SK-N-SH (cell line): ENCODE results near the gene SLC8A2. TPM values are rescaled to one million over a fixed set of nuclear protein-coding genes. Genes with fewer than 3 reads are reported as not detected.

ENCODE experiments used
- CTCF ChIA-PET: fragments of 300-600, 350-600 bp; formaldehyde crosslinking; extraction: SDS; loops from one replicate; lab custom pipeline; 2021; lab: Yijun Ruan, JAX
- POLR2A ChIA-PET: fragments of 350-600 bp; sonication (Branson Sonifier 250); formaldehyde crosslinking; extraction: SDS; loops from one replicate; lab custom pipeline; 2020; ENCODE audit warnings: antibody characterized with exemption, inconsistent platforms; lab: Yijun Ruan, JAX
- DNase-seq: peaks from one replicate; pipeline ENCODE4 v3.0.0; 2012
- H2AFZ ChIP-seq: fragments of 200-600 bp; sonication (generic); 2 replicates; pipeline ENCODE4 v1.8.1; 2016; ENCODE audit warnings: antibody characterized with exemption, mild to moderate bottlenecking, low read depth
- H3F3A ChIP-seq: fragments of 200-600 bp; sonication (generic); replicated peaks from 2 replicates; pipeline ENCODE3; 2016; ENCODE audit warnings: antibody characterized with exemption, mild to moderate bottlenecking; ENCODE audit not compliant: insufficient read depth
- H3K27ac ChIP-seq, 2 experiments: fragments of 200-500 bp in 1 of 2; fragments of 200-600 bp in 1 of 2; sonication (Bioruptor generic) in 1 of 2; sonication (generic), shearing (Covaris generic) in 1 of 2; 2 replicates each; pipeline versions ENCODE4 v1.5.1 to v1.6.1; 2014 to 2016; ENCODE audit warnings: low read depth in 2 of 2, inconsistent platforms in 1 of 2, low read length in 1 of 2, mild to moderate bottlenecking in 1 of 2, mixed read lengths in 1 of 2
- H3K27me3 ChIP-seq: fragments of 200-600 bp; sonication (generic), shearing (Covaris generic); 2 replicates; pipeline ENCODE4 v1.6.1; 2016; ENCODE audit warnings: mixed run types; ENCODE audit not compliant: insufficient read depth
- H3K36me3 ChIP-seq, 2 experiments: fragments of 200-500 bp in 1 of 2; fragments of 200-600 bp in 1 of 2; sonication (Bioruptor generic) in 1 of 2; sonication (generic) in 1 of 2; replicated peaks in 1 of 2; 2 replicates each; pipeline versions ENCODE3 to v1.5.1; 2014 to 2016; ENCODE audit warnings: low read length in 1 of 2, mild to moderate bottlenecking in 1 of 2; ENCODE audit not compliant: insufficient read depth in 2 of 2, control insufficient read depth in 1 of 2
- H3K4me1 ChIP-seq, 2 experiments: fragments of 200-500 bp in 1 of 2; fragments of 200-600 bp in 1 of 2; sonication (Bioruptor generic) in 1 of 2; sonication (generic), shearing (Covaris generic) in 1 of 2; 2 replicates each; pipeline versions ENCODE4 v1.5.1 to v1.6.1; 2014 to 2016; ENCODE audit warnings: low read depth in 1 of 2, low read length in 1 of 2, mixed run types in 1 of 2; ENCODE audit not compliant: insufficient read depth in 2 of 2, control insufficient read depth in 1 of 2
- H3K4me2 ChIP-seq: fragments of 200-600 bp; sonication (generic), shearing (Covaris generic); 2 replicates; pipeline ENCODE4 v1.6.1; 2017; ENCODE audit warnings: mixed run types
- H3K4me3 ChIP-seq, 2 experiments: fragments of 200-500 bp in 1 of 2; fragments of 200-600 bp in 1 of 2; sonication (Bioruptor generic) in 1 of 2; sonication (generic), shearing (Covaris generic) in 1 of 2; 2 replicates each; pipeline versions ENCODE4 v1.5.1 to v1.8.1; 2014 to 2016; ENCODE audit warnings: low read depth in 2 of 2, inconsistent platforms in 1 of 2, low read length in 1 of 2, mild to moderate bottlenecking in 1 of 2, mixed read lengths in 1 of 2, moderate library complexity in 1 of 2
- H3K79me2 ChIP-seq: fragments of 200-600 bp; sonication (generic); 2 replicates; pipeline ENCODE4 v1.8.1; 2017; ENCODE audit warnings: mild to moderate bottlenecking; ENCODE audit not compliant: insufficient read depth
- H3K9ac ChIP-seq: fragments of 200-600 bp; sonication (generic); 2 replicates; pipeline ENCODE4 v1.6.1; 2017; ENCODE audit warnings: mixed run types
- H3K9me2 ChIP-seq: fragments of 200-600 bp; sonication (generic); 2 replicates; pipeline ENCODE4 v1.6.1; 2017; ENCODE audit warnings: mixed run types
- H3K9me3 ChIP-seq: fragments of 200-600 bp; sonication (generic); 2 replicates; pipeline ENCODE4 v1.6.1; 2017; ENCODE audit warnings: mixed run types, mild to moderate bottlenecking, moderate library complexity
- H4K20me1 ChIP-seq: fragments of 200-600 bp; sonication (generic); 2 replicates; pipeline ENCODE4 v1.6.1; 2017; ENCODE audit warnings: mild to moderate bottlenecking, mixed run types; ENCODE audit not compliant: insufficient read depth
- CHD2 ChIP-seq: fragments of 150-350 bp; IDR thresholded peaks from 2 replicates; pipeline ENCODE4 v1.6.1; 2018; ENCODE audit warnings: low read length; ENCODE audit not compliant: partially characterized antibody
- CTCF ChIP-seq: fragments of 200-600 bp; sonication (generic); IDR thresholded peaks from 2 replicates; pipeline ENCODE4 v1.6.1; 2017; ENCODE audit warnings: antibody characterized with exemption, mild to moderate bottlenecking, moderate library complexity
- FOXM1 ChIP-seq: IDR thresholded peaks from 2 replicates; pipeline ENCODE4 v1.4.0; 2012; ENCODE audit warnings: low read depth, mild to moderate bottlenecking
- GATA2 ChIP-seq: sonication (generic); formaldehyde crosslinking; IDR thresholded peaks from 2 replicates; pipeline ENCODE4 v1.5.0; 2020; ENCODE audit warnings: mild to moderate bottlenecking, missing genetic modification reagents
- IRF3 ChIP-seq: fragments of 150-350 bp; IDR thresholded peaks from 2 replicates; pipeline ENCODE4 v1.6.1; 2016; ENCODE audit warnings: mild to moderate bottlenecking, low read depth, low read length
- MEF2A ChIP-seq: IDR thresholded peaks from 2 replicates; pipeline ENCODE4 v1.4.0; 2012; ENCODE audit warnings: low read depth, borderline replicate concordance
- MXI1 ChIP-seq: IDR thresholded peaks from 2 replicates; pipeline ENCODE4 v1.6.1; 2012; ENCODE audit warnings: mild to moderate bottlenecking, low read depth, low read length, improper control_type of control experiment
- NFIC ChIP-seq: IDR thresholded peaks from 2 replicates; pipeline ENCODE4 v1.4.0; 2012; ENCODE audit warnings: borderline replicate concordance
- POLR2AphosphoS5 ChIP-seq: IDR thresholded peaks from 2 replicates; pipeline ENCODE4 v1.6.1; 2012; ENCODE audit warnings: low read depth, low read length
- RFX5 ChIP-seq: IDR thresholded peaks from 2 replicates; pipeline ENCODE4 v1.6.1; 2012; ENCODE audit warnings: mild to moderate bottlenecking, improper control_type of control experiment, low read length
- SIN3A ChIP-seq: IDR thresholded peaks from 2 replicates; pipeline ENCODE4 v1.6.1; 2012; ENCODE audit warnings: low read depth, mild to moderate bottlenecking, low read length, moderate library complexity, borderline replicate concordance
- SMC3 ChIP-seq: IDR thresholded peaks from 2 replicates; pipeline ENCODE4 v1.6.1; 2012; ENCODE audit warnings: low read depth, low read length, improper control_type of control experiment
- TAF1 ChIP-seq: IDR thresholded peaks from 2 replicates; pipeline ENCODE4 v1.6.1; 2012; ENCODE audit warnings: low read depth, mild to moderate bottlenecking, low read length, moderate library complexity, borderline replicate concordance
- TEAD4 ChIP-seq: IDR thresholded peaks from 2 replicates; pipeline ENCODE4 v1.4.0; 2012; ENCODE audit warnings: mild to moderate bottlenecking, borderline replicate concordance; ENCODE audit not compliant: insufficient read depth
- USF2 ChIP-seq: fragments of 150-350 bp; IDR thresholded peaks from 2 replicates; pipeline ENCODE4 v1.6.1; 2017; ENCODE audit warnings: antibody characterized with exemption, low read length, low read depth, borderline replicate concordance
- YY1 ChIP-seq: IDR thresholded peaks from 2 replicates; pipeline ENCODE4 v1.4.0; 2012; ENCODE audit warnings: low read depth, mild to moderate bottlenecking
- ZBTB33 ChIP-seq: IDR thresholded peaks from 2 replicates; pipeline ENCODE4 v1.4.0; 2012; ENCODE audit warnings: low read depth, borderline replicate concordance
- WGBS: methylation state at CpG from one replicate; pipeline ENCODE4 v1.1.6; 2017; ENCODE audit warnings: low lambda C conversion rate; 5-methylcytosine and 5-hydroxymethylcytosine counted together
- polyA plus RNA-seq, 3 experiments: library from polyadenylated mRNA; depleted of rRNA; stranded (reverse); fragments of >200 nt; gene quantifications; 2 replicates each; pipeline ENCODE4 v1.2.3, GENCODE V29; 2012

The SLC8A2 gene
- polyA plus RNA-seq, 1 of the 3 experiments (the other 2 are of a cell fraction) = 0.58 TPM

- DNase-seq = no peak
- ChIA-PET CTCF (interaction anchor here (1.0 to 8.8 kb wide), 6 partner anchors 10 to 201 kb away, joined by 3 to 67 read pairs (median 8); partner anchors contain the start of genes DHX34, KPTN and NAPA), POLR2A (interaction anchor here (1.0 to 1.3 kb wide), 2 partner anchors 13 to 103 kb away, joined by 3 to 4 read pairs; partner anchors contain the start of gene KPTN)
- H3K27ac ChIP-seq = peak overlapping the region in 1 of 2 experiments; percentile 84; a peak in 2 of 4 replicates
- no peaks in the 10 kb centered on the region for H3K9me2 ChIP-seq
- H4K20me1 ChIP-seq = no peaks in the 10 kb centered on the region
- H3K27me3 ChIP-seq = no peaks in the 10 kb centered on the region
- H3K4me3 ChIP-seq = no peak overlapping the region
- H3K9ac ChIP-seq = no peak overlapping the region
- H3F3A ChIP-seq = no peaks in the 10 kb centered on the region
- H3K9me3 ChIP-seq = no peaks in the 10 kb centered on the region
- H3K36me3 ChIP-seq = peaks cover under 1 to 41% of the 10 kb centered on the region in 2 experiments
- WGBS = 92% methylated on average over 15 of the region's 23 CpGs
- no peak overlapping the region for H2AFZ ChIP-seq
- H3K4me1 ChIP-seq = peaks cover 0 to 71% of the 10 kb centered on the region in 2 experiments; a peak in 1 of 4 replicates
- TF ChIP-seq CHD2 (peak; percentile 26), MXI1 (peak; percentile 21; the same call in 1 of the 2 replicates), POLR2AphosphoS5 (no peak)
- H3K79me2 ChIP-seq = no peaks in the 10 kb centered on the region
- H3K4me2 ChIP-seq = no peak overlapping the region
Observed at GRCh38 chr19:47497050-47497766, 25.5 kb upstream of the SLC8A2 start.

GRCh38 chr19:47495478-47496372 is 24.0 kb upstream of the SLC8A2 start:
- H4K20me1 ChIP-seq = no peaks in the 10 kb centered on the region
- no peak overlapping the region for H3K4me3 ChIP-seq
- ChIA-PET CTCF (interaction anchor here (0.9 to 8.8 kb wide), 8 partner anchors 11 to 776 kb away, joined by 3 to 67 read pairs (median 13); partner anchors contain the start of genes KPTN and NAPA), POLR2A (interaction anchor here (0.8 to 1.4 kb wide), 2 partner anchors 12 kb away, joined by 3 to 14 read pairs; partner anchors contain the start of gene KPTN)
- no peaks in the 10 kb centered on the region for H3K9me3 ChIP-seq
- peak overlapping the region in 1 of 2 experiments; percentile 84; a peak in 2 of 4 replicates for H3K27ac ChIP-seq
- H3K79me2 ChIP-seq = no peaks in the 10 kb centered on the region
- no peak overlapping the region for H3K4me2 ChIP-seq
- peaks cover 0 to 35% of the 10 kb centered on the region in 2 experiments for H3K36me3 ChIP-seq
- no peaks in the 10 kb centered on the region for H3F3A ChIP-seq
- no peak for DNase-seq
- H3K4me1 ChIP-seq = peaks cover 0 to 82% of the 10 kb centered on the region in 2 experiments; a peak in 1 of 4 replicates
- WGBS = 83% methylated on average over 14 of the region's 17 CpGs
- H3K9ac ChIP-seq = no peak overlapping the region
- no peaks in the 10 kb centered on the region for H3K27me3 ChIP-seq
- H3K9me2 ChIP-seq = no peaks in the 10 kb centered on the region
- H2AFZ ChIP-seq = no peak overlapping the region
- TF ChIP-seq NFIC (no peak), TAF1 (no peak), TEAD4 (no peak), CHD2 (no peak), RFX5 (no peak), POLR2AphosphoS5 (no peak), CTCF (no peak), MEF2A (no peak), USF2 (no peak), YY1 (no peak), GATA2 (CRISPR knock-in tag) (no peak), MXI1 (no peak), SIN3A (no peak), ZBTB33 (no peak), IRF3 (no peak), FOXM1 (no peak), SMC3 (no peak)
